Kidney epithelial cell (primary cell): ENCODE measurements around the gene FARP1. TPM values are rescaled to one million over a fixed set of nuclear protein-coding genes. Genes with fewer than 3 reads are reported as not detected.
A peak's percentile ranks its signal among the peaks of the same experiment; 100 is the strongest.

ENCODE experiments used
- DNase-seq: peaks from one replicate; pipeline ENCODE4 v3.0.0-alpha.2; 2010; ENCODE audit warnings: low read depth
- H3K27me3 ChIP-seq: 2 replicates; pipeline ENCODE4 v1.6.0; 2011; ENCODE audit warnings: low read length; ENCODE audit not compliant: control insufficient read depth, insufficient read depth
- H3K36me3 ChIP-seq: 2 replicates; pipeline ENCODE4 v1.5.1; 2011; ENCODE audit warnings: low read length; ENCODE audit not compliant: control insufficient read depth, insufficient read depth
- H3K4me3 ChIP-seq: 2 replicates; pipeline ENCODE4 v1.5.1; 2011; ENCODE audit warnings: low read depth, mild to moderate bottlenecking, control low read depth, low read length
- total RNA-seq: library from RNA; depleted of rRNA; stranded (reverse); fragments of >200 nt; gene quantifications from 2 replicates; pipeline ENCODE4 v1.2.3, GENCODE V29; 2015
- TF ChIP-seq, protein P1 (sequence below): IDR thresholded peaks from 2 replicates; pipeline ENCODE4 v1.5.1; 2011; ENCODE audit warnings: mild to moderate bottlenecking, moderate library complexity, low read length, control low read depth, inconsistent platforms; ENCODE audit not compliant: insufficient read depth, poor library complexity, severe bottlenecking

The FARP1 gene
- total RNA-seq, 1 donor from 2014 or later: 135 TPM

DNA sequence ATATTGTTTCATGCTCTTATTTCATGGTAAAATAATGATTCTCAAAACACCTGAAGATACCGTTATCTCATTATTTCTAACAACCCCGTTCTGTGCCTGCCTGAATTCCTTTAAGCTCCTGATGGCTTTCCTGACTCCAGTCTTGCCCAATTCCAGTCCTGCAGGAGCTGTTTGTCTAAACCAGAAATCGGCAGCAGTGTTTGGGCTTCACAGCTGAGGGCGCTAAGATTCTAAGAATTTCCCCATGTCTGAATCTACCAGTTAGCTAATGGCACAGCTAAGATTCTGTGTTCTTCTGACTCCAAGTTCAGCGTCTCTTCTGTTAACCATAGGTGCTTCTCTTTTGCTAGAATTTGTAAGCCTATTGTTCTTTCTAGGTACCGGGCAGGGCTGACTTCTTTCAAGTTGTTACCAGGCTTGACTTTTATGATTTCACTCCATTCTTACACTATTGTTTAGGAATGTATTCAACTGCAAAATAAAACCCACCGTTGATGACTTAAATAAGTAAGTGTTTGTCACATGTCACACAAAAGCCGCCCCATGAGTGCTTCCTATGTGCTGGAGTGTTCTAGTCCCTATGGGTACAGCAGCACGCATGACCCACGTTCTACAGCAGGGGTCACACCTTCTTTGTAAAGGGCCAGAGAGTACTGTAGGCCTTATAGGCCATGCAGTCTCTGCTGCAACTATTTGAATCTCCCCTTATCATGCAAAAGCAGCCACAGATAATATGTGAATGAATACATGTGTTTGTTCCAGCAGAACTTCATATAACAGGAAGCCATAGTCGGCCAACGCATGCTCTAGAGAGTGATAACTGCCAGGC, 202.4 kb downstream of the FARP1 start:
- no peak for DNase-seq
- Histone ChIP-seq H3K4me3 (no peak overlapping the region), H3K27me3 (no peaks in the 10 kb centered on the region), H3K36me3 (peaks cover 1% of the 10 kb centered on the region)
- TF ChIP-seq, protein P1, sequence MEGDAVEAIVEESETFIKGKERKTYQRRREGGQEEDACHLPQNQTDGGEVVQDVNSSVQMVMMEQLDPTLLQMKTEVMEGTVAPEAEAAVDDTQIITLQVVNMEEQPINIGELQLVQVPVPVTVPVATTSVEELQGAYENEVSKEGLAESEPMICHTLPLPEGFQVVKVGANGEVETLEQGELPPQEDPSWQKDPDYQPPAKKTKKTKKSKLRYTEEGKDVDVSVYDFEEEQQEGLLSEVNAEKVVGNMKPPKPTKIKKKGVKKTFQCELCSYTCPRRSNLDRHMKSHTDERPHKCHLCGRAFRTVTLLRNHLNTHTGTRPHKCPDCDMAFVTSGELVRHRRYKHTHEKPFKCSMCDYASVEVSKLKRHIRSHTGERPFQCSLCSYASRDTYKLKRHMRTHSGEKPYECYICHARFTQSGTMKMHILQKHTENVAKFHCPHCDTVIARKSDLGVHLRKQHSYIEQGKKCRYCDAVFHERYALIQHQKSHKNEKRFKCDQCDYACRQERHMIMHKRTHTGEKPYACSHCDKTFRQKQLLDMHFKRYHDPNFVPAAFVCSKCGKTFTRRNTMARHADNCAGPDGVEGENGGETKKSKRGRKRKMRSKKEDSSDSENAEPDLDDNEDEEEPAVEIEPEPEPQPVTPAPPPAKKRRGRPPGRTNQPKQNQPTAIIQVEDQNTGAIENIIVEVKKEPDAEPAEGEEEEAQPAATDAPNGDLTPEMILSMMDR: no peak

DNA sequence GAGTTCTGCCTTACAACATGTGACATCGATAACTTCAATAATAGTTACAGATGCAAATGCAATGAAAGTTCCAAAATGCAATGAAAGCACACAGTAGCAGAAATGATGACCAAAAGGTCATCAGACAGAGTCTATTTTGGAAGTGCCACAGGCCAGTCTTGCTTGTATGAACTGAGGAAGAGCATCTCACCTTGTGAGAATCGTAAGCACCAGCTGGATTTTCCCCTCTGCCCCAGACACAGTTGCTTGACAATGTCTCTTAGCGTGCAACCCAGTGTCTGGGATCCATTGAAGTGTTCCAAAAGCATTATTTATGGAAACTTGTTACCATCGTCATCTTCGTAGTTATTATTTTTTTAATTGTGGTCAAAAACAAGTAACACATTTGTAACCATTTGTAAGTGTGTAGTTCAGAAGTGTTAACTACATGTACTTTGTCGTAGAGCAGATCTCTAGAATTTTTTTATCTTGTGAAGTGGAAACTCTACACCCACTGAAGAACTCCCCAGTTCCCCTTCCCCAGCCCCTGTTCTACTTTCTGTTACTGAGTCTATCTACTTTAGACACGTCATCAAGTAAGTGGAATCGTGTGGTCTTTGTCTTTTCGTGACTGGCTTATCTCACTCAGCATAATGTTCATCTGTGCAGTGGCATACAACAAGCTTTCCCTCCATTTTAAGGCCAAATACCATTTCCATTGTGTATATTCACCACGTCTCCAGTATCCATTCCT, 204.2 kb downstream of the FARP1 start:
- Histone ChIP-seq H3K36me3 (no peaks in the 10 kb centered on the region), H3K27me3 (no peaks in the 10 kb centered on the region), H3K4me3 (no peak overlapping the region)
- DNase-seq: no peak
- TF ChIP-seq, protein P1: no peak

DNA sequence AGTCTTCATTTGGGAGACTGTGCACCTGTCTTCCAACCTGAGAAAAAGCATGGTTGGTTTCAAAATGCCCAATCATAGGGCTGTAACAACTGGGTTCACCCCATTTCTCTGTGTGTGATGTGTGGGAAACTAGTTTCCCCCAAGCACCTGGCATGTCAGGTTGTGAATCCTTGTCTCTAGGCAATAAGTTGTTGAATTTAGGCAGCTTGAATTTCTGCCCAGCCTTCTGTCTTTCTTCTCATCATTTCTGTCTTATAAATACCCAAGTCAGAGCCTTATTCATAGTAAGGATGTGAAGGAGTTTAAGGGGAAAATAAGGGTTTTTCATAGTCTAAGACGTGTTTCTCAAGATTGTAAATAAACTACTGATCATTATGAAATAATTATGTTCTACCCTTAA, 204.9 kb downstream of the FARP1 start:
- DNase-seq: no peak

DNA sequence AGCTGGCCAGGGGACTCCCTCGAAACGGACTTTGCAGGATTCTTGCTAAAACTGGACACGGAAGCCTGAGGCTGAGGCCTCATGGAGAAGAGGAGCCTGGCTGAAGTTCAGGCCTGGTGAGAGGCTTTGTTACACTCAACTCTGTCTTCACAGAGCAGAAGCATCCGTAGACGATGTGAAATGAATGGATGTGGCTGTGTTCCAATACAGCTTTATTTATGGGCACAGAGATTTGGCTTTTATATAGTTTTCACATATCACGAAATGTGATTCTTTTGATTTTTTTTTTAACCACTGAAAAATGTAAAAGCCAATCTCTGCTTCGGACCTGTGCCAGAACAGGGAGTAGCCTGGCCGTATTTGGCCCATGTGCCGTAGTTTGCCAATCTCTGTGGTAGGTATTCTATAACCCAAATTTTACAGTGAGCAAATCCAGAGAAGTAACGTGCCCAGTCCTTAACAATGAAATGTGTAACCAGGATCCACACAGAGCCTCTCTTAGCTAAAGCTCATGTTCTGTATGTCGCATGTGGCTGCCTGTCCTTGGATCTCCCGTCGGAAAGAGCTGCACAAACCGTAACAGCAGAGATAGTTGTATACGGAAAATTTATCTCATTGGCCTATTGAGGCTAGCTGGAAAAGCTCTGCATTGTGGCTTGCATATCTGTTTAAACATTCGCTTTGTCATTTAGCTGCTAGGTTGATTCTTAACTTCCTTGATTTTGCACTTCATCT, 205.7 kb downstream of the FARP1 start:
- Histone ChIP-seq H3K27me3 (no peaks in the 10 kb centered on the region), H3K4me3 (no peak overlapping the region), H3K36me3 (no peaks in the 10 kb centered on the region)
- TF ChIP-seq, protein P1: no peak
- DNase-seq: no peak

More for the DNA sequence above, 204.9 kb downstream of the FARP1 start:
- TF ChIP-seq, protein P1: no peak
- Histone ChIP-seq H3K27me3 (no peaks in the 10 kb centered on the region), H3K36me3 (no peaks in the 10 kb centered on the region), H3K4me3 (no peak overlapping the region)

DNA sequence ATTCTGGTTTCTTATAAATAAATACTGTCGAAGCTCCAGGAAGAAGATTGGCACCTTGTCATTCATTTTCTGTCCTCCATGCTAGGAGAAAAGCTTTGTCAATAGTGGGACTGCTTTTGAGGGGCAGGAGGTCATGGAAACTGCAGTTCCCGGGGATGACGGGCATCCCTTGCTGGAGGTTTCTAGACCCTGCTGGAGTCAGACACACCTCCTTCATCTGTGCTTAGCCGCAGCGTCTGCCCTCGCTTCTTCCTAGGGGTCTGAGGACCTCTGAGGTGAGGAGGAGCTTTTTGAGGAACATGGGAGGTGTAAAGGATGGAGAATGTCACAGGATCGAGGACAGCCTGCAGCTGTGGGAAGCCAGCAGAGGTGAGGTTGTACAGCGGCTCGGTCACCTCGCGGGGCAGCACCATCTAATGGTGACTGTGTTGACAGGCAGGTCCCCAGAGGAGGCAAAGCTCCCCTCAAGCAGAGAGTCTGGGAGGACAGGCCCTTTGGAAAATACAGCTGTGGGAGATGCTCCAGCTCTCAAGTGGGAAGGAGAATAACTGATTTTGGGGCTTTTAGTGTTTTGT, 206.9 kb downstream of the FARP1 start:
- no peak for DNase-seq
- H3K36me3 ChIP-seq: no peaks in the 10 kb centered on the region
- TF ChIP-seq, protein P1: peak; percentile 12
- no peaks in the 10 kb centered on the region for H3K27me3 ChIP-seq
- H3K4me3 ChIP-seq: no peak overlapping the region
